GM12873 (cell line): ENCODE results near the gene GALM.
A peak's percentile ranks its signal among the peaks of the same experiment; 100 is the strongest.

Source experiments
- CTCF ChIP-seq: IDR thresholded peaks from 2 replicates; pipeline ENCODE4 v1.5.1; 2012; ENCODE audit warnings: low read depth, mild to moderate bottlenecking, moderate library complexity, low read length, control low read depth; ENCODE audit not compliant: insufficient read depth; ENCODE audit errors: missing control alignments

The GALM gene

DNA sequence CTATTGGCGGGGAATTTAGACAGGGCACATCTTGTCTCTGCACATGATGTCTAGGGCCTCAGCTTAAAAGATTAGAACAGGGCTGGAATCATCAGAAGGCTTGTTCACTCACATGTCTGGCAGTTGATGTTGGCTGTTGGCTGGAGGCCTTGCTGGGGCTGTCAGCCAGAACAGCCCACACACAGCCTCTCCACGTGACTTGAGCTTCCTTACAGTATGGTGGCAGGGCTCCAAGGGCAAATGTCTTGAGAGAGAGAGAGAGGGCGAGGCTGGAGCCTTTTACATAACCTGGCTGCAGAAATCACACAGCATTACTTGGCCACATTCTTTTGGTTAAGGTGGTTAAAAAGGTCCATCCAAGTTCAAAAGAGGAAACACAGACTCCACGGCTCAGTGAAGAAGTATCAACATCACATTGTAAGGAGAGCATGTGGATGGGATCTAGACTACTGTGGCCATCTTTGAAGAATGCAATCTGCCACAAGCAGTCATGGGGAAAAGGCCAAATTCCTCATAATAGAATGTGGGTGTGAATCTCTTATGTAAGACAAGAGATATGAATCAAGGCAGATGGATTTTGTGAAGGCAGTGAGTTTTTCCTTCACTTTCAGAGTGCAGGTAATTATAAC, 54.8 kb downstream of the GALM start:
- TF ChIP-seq CTCF, result no peak

DNA sequence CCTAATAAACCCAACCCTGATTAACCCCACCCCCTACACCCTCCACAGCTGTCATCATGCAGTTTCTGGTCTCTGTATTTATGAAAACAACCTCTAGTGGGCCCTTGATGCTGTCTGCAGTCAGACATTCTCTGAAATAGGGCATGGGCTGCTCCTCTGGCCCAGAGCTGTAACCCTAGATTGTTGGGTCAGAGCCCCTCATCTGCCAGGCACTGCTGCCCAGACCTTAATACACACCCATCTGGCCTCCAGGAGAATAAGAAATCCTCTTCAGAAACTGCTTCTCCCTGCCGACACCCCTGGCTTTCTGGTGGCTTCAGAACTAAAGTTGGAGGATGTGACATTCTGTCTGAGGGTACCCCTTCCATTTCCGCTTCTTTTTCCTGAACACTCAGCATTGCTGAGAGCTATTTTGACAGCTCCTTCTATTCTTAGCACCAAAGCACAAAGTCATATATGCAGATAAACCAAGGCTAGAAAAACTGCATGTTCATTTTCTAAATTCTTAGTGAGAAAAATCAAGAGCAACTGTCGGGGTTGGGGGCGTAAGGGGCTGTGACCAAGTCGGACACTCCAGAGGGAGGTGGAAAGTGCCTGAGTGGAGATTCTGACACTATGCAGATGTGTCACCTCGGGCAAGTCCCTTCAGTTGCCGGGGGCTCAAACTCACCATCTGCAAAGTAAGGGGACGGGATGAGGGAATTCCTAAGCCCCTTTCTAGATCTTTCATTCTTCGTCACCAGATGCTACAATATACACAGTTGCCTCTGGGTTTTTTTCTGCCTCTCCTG, 56.6 kb downstream of the GALM start:
- TF ChIP-seq CTCF, result peak; percentile 36

- TF ChIP-seq CTCF, result no peak
These were observed 57.3 kb downstream of the GALM start for GRCh38 chr2:38723173-38723572.

- TF ChIP-seq CTCF, result no peak
These were observed 61.7 kb downstream of the GALM start for GRCh38 chr2:38727661-38728060.

GRCh38 chr2:38728694-38729093, 62.8 kb downstream of the GALM start:
- TF ChIP-seq CTCF, result no peak

- no peak for TF ChIP-seq CTCF
These were observed 65.2 kb downstream of the GALM start for GRCh38 chr2:38731090-38731489.

- no peak for TF ChIP-seq CTCF
These were observed 65.8 kb downstream of the GALM start for GRCh38 chr2:38731684-38732221.
